NB4 (cell line): ENCODE measurements around the gene GLB1L.

Experiments used
- DNase-seq: peaks from one replicate; pipeline ENCODE4 v3.0.0; 2010; ENCODE audit warnings: low read depth
- H3K4me3 ChIP-seq: one replicate; pipeline ENCODE4 v1.5.1; 2011; ENCODE audit warnings: mild to moderate bottlenecking, low read depth, low read length, moderate library complexity
- CTCF ChIP-seq: IDR thresholded peaks from one replicate; pipeline ENCODE4 v1.5.1; 2012; ENCODE audit warnings: low read depth, low read length
- MAX ChIP-seq: IDR thresholded peaks from 2 replicates; pipeline ENCODE4 v1.6.1; 2011; ENCODE audit warnings: low read depth, low read length
- MYC ChIP-seq: IDR thresholded peaks from 2 replicates; pipeline ENCODE4 v1.6.1; 2011; ENCODE audit warnings: low read depth, low read length
- POLR2A ChIP-seq: IDR thresholded peaks from 2 replicates; pipeline ENCODE4 v1.6.1; 2011; ENCODE audit warnings: mild to moderate bottlenecking; ENCODE audit not compliant: insufficient read length; ENCODE audit errors: extremely low read depth

GLB1L gene

GRCh38 chr2:219248845-219249202 lies 3.6 kb upstream of the GLB1L start:
- H3K4me3 ChIP-seq, result peak overlapping the region; percentile 52
- DNase-seq, result no peak
- no peak for TF ChIP-seq MYC
- TF ChIP-seq POLR2A, result no peak
- TF ChIP-seq CTCF, result no peak
- TF ChIP-seq MAX, result no peak

- TF ChIP-seq MYC (no peak; the same call in 1 of the 2 replicates), CTCF (no peak), MAX (no peak), POLR2A (no peak)
Measured at GRCh38 chr2:219247678-219248642, 2.7 kb upstream of the GLB1L start.

GRCh38 chr2:219246559-219246958 lies 1.3 kb upstream of the GLB1L start:
- H3K4me3 ChIP-seq, result peak overlapping the region; percentile 91
- TF ChIP-seq POLR2A, result no peak
- TF ChIP-seq MYC, result no peak
- TF ChIP-seq CTCF, result no peak
- TF ChIP-seq MAX, result no peak
- DNase-seq, result no peak

More at GRCh38 chr2:219247678-219248642, 2.7 kb upstream of the GLB1L start:
- DNase-seq, result peak; percentile 76
- peak overlapping the region; percentile 12 for H3K4me3 ChIP-seq

GRCh38 chr2:219245899-219246230 lies 621 bp upstream of the GLB1L start:
- H3K4me3 ChIP-seq, result peak overlapping the region; percentile 91
- DNase-seq, result peak; percentile 22
- TF ChIP-seq POLR2A, result no peak
- TF ChIP-seq MYC, result no peak
- TF ChIP-seq CTCF, result no peak
- no peak for TF ChIP-seq MAX

- peak overlapping the region; percentile 91 for H3K4me3 ChIP-seq
- no peak for TF ChIP-seq CTCF
- no peak for TF ChIP-seq POLR2A
- no peak for TF ChIP-seq MAX
- no peak for TF ChIP-seq MYC
- no peak for DNase-seq
Measured at GRCh38 chr2:219244789-219245147, 476 bp downstream of the GLB1L start.
